ENCODE results near the gene KRTAP4-16.
"Not testable (repeated sequence)": the region's sequence is repeated elsewhere in the genome, so short reads cannot be mapped to it uniquely, and the experiment has no call there.

KRTAP4-16 gene

DNA sequence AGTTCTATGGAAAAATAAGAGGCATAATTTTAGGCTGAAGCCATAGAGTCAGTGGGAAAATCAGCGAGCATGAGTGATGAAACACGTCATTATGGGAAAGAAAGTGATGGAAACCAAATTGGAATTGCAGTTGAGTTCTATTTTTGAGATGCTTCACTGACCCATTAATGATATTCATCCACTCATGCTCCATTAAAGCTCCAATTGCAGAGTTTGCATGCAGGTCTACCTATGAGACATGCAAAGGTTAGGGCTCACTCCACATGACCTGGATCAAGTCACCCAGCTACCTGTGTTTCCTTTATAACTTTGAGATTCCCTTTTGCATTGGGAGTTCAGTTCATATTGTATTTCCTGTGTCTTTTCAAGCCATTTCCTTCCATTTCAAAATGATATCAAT is 28.3 kb downstream of the KRTAP4-16 start:
- DNase-seq (ENCODE audit: low read depth): no peak

DNA sequence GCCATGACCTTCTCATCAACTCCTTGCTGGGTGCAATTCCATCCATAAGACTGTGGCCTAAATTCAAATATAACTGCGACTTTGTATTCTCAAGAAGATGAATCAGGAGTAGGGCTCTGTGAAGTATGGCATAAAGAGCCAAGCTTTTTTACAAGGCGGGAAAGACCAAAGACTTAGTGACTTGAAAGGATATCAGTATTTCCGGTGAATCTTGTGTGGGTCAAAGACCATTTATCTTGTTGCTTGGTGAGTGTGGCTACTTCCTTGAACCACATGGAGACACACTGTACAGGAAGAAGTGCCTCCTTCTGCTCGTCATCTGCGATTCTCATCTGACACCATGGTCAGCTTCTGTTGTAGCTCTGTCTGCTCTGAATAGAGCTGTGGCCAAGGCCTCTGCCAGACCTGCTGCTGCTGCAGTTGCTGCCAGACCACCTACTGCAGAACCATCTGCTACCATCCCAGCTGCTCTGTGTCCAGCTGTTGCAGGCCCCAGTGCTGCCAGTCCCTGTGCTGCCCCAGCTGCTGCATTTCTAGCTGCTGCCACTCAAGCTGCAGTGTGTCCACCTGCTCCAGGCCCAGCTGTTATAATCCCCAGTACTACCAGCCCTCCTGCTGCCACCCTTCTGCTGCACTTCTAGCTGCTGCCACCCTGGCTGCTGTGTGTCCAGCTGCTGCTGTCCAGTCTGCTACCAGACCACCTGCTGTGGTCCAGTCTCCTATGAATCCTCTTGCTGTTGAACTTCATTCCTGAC is 30.2 kb downstream of the KRTAP4-16 start:
- no peak for DNase-seq (ENCODE audit: low read depth)

DNA sequence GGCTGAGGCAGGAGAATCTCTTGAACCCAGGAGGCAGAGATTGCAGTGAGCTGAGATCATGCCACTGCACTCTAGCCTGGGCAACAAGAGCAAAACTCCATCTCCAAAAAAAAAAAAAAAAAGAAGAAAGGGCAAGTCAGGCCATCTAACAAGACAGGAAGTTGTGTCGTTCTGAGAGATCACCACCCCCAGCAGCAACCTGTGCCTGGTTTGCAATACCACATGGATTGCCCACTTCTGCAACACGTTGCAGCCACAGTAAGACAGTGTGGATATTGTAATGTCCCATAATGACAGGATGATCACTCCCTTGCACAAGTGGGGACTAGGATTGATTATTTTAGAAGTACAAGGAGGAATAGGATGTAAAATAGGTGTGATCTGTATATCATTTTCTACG is 33.0 kb downstream of the KRTAP4-16 start:
- DNase-seq (ENCODE audit: low read depth): no peak

GRCh38 chr17:41067281-41067680 is 34.7 kb downstream of the KRTAP4-16 start:
- no peak for DNase-seq (ENCODE audit: low read depth)

DNA sequence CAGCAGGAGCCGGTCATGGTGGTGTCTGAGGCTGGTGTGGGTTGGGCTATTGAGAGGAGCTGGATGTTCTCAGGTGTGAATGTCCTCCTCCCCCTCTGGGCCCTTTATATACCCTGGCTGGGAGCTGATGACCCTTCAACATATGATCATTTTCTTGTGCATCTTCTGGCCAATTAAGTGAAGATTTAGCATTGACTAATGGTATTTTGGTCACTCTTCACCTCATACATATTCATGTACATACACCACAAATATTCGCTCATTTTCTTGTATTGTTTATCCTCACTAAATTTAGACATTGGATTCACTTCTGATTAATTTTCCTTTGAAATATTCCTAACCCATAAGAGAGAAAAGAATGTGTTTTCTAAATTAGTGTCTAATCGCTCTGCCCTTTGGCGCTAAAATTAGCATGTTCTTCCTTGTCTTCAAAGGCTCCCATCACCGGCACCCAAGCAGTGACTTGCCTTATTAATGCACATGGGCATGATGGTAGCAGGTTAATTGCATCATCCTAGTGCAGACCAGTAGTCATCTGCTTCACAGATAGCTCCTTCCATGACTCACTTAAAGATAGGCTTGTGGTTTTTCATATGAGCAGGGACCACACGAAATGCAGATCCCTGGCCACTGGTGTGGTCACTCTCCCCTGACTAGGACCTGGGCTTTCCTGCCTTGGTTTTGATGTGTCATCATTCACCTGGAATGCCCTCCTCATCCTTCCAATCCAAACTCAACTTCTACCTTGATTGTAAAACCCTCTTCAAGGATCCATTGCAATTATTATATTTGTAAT is 36.0 kb downstream of the KRTAP4-16 start, which contains the start of gene KRTAP2-4:
Gene KRTAP2-4 (minus strand): TSS at position 51 of the 796 bp plus-strand sequence. CDS start 34 bp downstream, at position 17.
- DNase-seq (ENCODE audit: low read depth): no peak

- not testable (repeated sequence) for DNase-seq (ENCODE audit: low read depth)
These were observed 36.9 kb downstream of the KRTAP4-16 start for GRCh38 chr17:41065016-41065689.

DNA sequence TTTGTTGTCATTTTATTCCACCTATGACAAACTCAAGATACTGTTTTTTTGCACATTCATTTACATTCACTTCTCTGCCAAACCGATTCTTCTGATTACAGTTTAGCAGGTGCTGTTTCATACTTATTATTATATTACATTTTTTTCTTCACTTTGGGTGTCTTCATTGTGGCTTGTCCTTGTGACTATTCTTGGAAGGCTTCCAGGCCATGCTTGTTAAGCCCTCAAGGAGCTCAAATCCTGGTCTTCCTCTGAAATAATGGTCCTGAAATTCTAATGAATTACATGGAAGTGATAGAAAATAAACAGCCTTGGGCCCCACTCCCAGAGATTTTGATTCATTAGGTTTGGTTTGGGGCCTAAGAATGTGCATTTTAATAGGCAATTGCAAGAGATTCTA is 37.7 kb downstream of the KRTAP4-16 start:
- DNase-seq (ENCODE audit: low read depth): no peak

GRCh38 chr17:41063449-41063848 is 38.6 kb downstream of the KRTAP4-16 start:
- no peak for DNase-seq (ENCODE audit: low read depth)

DNA sequence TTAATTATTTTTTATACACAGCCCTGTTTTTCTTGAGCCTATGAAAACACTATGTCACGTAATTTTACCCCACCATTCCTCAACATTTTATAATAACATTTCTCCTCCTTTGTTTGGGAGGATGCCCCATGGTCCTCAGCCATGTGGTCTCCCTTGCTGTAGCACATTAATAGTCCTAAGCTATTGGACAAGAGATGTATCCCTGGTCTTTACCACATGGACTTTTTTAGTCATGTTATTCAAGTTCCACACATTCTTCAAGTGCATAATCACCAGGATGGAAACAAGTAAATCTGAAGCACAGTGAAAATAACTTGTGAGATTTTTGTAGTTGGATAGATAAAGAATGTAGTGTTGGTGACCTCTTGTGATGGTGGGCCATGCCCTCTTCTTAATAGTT is 40.0 kb downstream of the KRTAP4-16 start:
- DNase-seq (ENCODE audit: low read depth): no peak

- no peak for DNase-seq (ENCODE audit: low read depth)
These were observed 41.9 kb downstream of the KRTAP4-16 start, which contains the start of gene KRTAP2-3 for GRCh38 chr17:41060052-41060604. TSS of gene KRTAP2-3 (minus strand) at chr17:41060114. CDS start at chr17:41060050, 64 bp downstream.

- DNase-seq (ENCODE audit: low read depth): not testable (repeated sequence)
These were observed 42.5 kb downstream of the KRTAP4-16 start for GRCh38 chr17:41059276-41060051.

DNA sequence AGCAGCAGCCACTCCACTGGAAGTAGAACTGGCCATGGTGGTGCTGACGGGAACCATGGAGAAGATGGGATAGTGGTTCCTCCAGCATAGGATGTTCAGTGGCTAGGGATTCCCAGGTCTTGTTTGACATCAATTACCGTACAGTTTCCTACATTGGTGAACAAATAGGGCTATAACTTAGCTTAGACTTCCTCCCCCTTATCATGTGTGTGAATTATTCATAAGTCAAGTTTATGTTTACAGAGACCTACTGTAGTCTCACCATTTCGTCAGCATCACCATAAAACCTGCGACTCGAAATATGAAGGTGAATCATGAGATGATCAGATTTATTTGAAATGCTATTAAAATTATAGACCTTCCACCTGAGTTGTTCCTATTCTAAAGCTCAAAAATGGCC is 43.3 kb downstream of the KRTAP4-16 start:
- no peak for DNase-seq (ENCODE audit: low read depth)

DNA sequence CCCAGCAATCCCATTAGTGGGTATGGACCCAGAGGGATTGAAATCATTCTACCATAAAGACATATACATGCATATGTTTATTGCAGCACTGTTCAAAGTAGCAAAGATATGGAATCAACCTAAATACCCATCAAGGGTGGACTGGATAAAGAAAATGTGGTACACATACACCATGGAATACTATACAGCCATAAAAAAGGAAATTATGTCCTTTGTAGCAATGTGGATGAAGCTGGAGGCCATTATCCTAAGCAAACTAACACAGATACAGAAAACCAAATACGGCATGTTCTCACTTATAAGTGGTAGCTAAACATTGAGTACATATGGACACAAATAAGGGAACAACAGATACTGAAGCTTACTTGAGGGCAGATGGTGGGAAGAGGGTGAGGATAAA is 44.5 kb downstream of the KRTAP4-16 start:
- no peak for DNase-seq (ENCODE audit: low read depth)

DNA sequence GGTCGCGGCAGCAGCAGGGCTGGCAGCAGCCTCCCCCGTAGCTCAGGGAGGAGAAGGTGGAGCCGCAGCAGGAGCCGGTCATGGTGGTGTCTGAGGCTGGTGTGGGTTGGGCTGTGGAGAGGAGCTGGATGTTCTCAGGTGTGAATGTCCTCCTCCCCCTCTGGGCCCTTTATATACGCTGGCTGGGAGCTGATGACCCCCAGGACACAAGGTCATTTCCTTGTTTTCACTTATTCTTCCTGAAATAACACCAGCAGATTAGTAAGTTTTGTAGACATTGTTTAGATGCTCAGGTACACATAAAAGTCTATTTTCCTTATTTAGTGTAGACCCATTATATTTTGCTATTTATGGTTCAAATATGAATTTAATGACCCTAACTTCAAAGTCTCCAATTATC is 46.9 kb downstream of the KRTAP4-16 start, which contains the start of gene KRTAP2-2:
Gene KRTAP2-2 (minus strand): TSS at position 101 of the 400 bp plus-strand sequence. CDS start 19 bp downstream, at position 82.
- DNase-seq (ENCODE audit: low read depth): not testable (repeated sequence)

DNA sequence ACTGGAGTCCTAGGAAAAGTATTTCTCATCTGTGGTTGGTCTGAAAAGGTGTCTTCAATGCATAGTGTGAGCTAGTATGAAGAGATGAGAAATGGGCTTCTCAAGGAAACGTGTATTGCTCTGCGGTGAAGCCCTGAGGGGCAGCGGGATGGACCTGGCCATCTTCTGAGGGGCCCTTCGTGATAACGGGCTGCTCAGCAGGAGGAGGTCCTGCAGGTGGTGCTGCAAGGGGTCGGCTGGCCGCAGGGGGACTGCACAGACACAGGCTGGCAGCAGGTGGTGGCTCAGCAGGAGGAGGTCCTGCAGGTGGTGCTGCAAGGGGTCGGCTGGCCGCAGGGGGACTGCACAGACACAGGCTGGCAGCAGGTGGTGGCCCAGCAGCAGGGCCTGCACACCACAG is 47.5 kb downstream of the KRTAP4-16 start:
- DNase-seq (ENCODE audit: low read depth): not testable (repeated sequence)

GRCh38 chr17:41054025-41054424 is 48.0 kb downstream of the KRTAP4-16 start:
- no peak for DNase-seq (ENCODE audit: low read depth)

- no peak for DNase-seq (ENCODE audit: low read depth)
These were observed 49.4 kb downstream of the KRTAP4-16 start for GRCh38 chr17:41052566-41052965.
